ENCODE measurements around the gene CRADD.

GRCh38 chr12:93924367-93924766, 247.2 kb downstream of the CRADD start:
- TF ChIP-seq CTCF (IDR thresholded peaks at IDR 0.05; ENCODE audit: borderline replicate concordance, extremely low read depth, low read length, poor library complexity, severe bottlenecking) (no peak), EZH2 (IDR thresholded peaks at IDR 0.05; ENCODE audit: borderline replicate concordance, low read depth, low read length, severe bottlenecking) (no peak)

All from DND-41 (cell line).